GM12874 (cell line): ENCODE measurements around the gene SIDT2.

Source experiments
- CTCF ChIP-seq: IDR thresholded peaks from 2 replicates; pipeline ENCODE4 v1.5.1; 2011; ENCODE audit warnings: low read depth, mild to moderate bottlenecking, control low read depth, low read length, moderate library complexity; ENCODE audit not compliant: insufficient read depth

The SIDT2 gene

GRCh38 chr11:117178210-117179034 is at the start of gene SIDT2:
Gene SIDT2 (plus strand): TSS chr11:117178743. CDS start chr11:117179264, 521 bp downstream.
- no peak for TF ChIP-seq CTCF

- TF ChIP-seq CTCF, result no peak
These were observed 47.7 kb upstream of the SIDT2 start for GRCh38 chr11:117130879-117131278.

GRCh38 chr11:117134431-117134830 is 44.1 kb upstream of the SIDT2 start:
- TF ChIP-seq CTCF, result no peak

GRCh38 chr11:117143390-117143789 is 35.2 kb upstream of the SIDT2 start:
- TF ChIP-seq CTCF, result no peak

GRCh38 chr11:117143871-117144476 is 34.6 kb upstream of the SIDT2 start, which contains the start of gene PAFAH1B2:
Gene PAFAH1B2 (plus strand): TSS chr11:117144287. CDS start chr11:117152448, 8,161 bp downstream.
- TF ChIP-seq CTCF, result no peak

- no peak for TF ChIP-seq CTCF
These were observed 33.8 kb upstream of the SIDT2 start for GRCh38 chr11:117144477-117145392.

GRCh38 chr11:117145393-117145761 is 33.2 kb upstream of the SIDT2 start:
- no peak for TF ChIP-seq CTCF
